H9 (cell line): Measurements from ENCODE around the gene RAI14. TPM values are rescaled to one million over a fixed set of nuclear protein-coding genes. Genes with fewer than 3 reads are reported as not detected.

Experiments
- DNase-seq: peaks from one replicate; pipeline ENCODE4 v3.0.0-alpha.2; 2017
- H2AFZ ChIP-seq: one replicate; pipeline ENCODE4 v1.6.1; 2013; ENCODE audit warnings: mild to moderate bottlenecking, low read length, control low read depth, moderate library complexity
- H2AK5ac ChIP-seq: 2 replicates; pipeline ENCODE4 v1.6.1; 2013; ENCODE audit warnings: low read length, control low read depth, mixed read lengths; ENCODE audit not compliant: insufficient read length
- H2BK120ac ChIP-seq: one replicate; pipeline ENCODE4 v1.6.1; 2013; ENCODE audit warnings: low read depth, mild to moderate bottlenecking, low read length, control low read depth, inconsistent platforms; ENCODE audit not compliant: poor library complexity, severe bottlenecking
- H2BK12ac ChIP-seq: 2 replicates; pipeline ENCODE4 v1.6.1; 2013; ENCODE audit warnings: low read length, control low read depth, mixed read lengths, low read depth; ENCODE audit not compliant: insufficient read length
- H2BK15ac ChIP-seq: 2 replicates; pipeline ENCODE4 v1.6.1; 2013; ENCODE audit warnings: low read depth, low read length, control low read depth
- H2BK20ac ChIP-seq: one replicate; pipeline ENCODE4 v1.6.1; 2013; ENCODE audit warnings: low read depth, mild to moderate bottlenecking, low read length, control low read depth, inconsistent platforms; ENCODE audit not compliant: poor library complexity, severe bottlenecking
- H2BK5ac ChIP-seq: 2 replicates; pipeline ENCODE4 v1.6.1; 2013; ENCODE audit warnings: low read length, control low read depth, mixed read lengths; ENCODE audit not compliant: insufficient read length
- H3K14ac ChIP-seq: 2 replicates; pipeline ENCODE4 v1.6.1; 2013; ENCODE audit warnings: low read length, control low read depth; ENCODE audit not compliant: insufficient read depth
- H3K18ac ChIP-seq: 2 replicates; pipeline ENCODE4 v1.6.1; 2013; ENCODE audit warnings: low read depth, mild to moderate bottlenecking, mixed read lengths, low read length, control low read depth; ENCODE audit not compliant: insufficient read length
- H3K23ac ChIP-seq: 2 replicates; pipeline ENCODE4 v1.6.1; 2013; ENCODE audit warnings: low read length, control low read depth, mixed read lengths, low read depth; ENCODE audit not compliant: insufficient read length
- H3K23me2 ChIP-seq: 2 replicates; pipeline ENCODE4 v1.6.1; 2013; ENCODE audit warnings: low read depth, mild to moderate bottlenecking, mixed read lengths, low read length, control low read depth; ENCODE audit not compliant: insufficient read length, poor library complexity, severe bottlenecking
- H3K27ac ChIP-seq: 2 replicates; pipeline ENCODE4 v1.5.1; 2013; ENCODE audit warnings: low read length, control low read depth, mixed read lengths, low read depth; ENCODE audit not compliant: insufficient read length
- H3K27me3 ChIP-seq: 2 replicates; pipeline ENCODE4 v1.6.1; 2013; ENCODE audit warnings: low read length, control low read depth, inconsistent platforms; ENCODE audit not compliant: insufficient read depth
- H3K4ac ChIP-seq: 2 replicates; pipeline ENCODE4 v1.6.1; 2013; ENCODE audit warnings: low read depth, mild to moderate bottlenecking, control low read depth, inconsistent platforms, low read length, moderate library complexity
- H3K4me1 ChIP-seq: 2 replicates; pipeline ENCODE4 v1.6.1; 2013; ENCODE audit warnings: low read length, control low read depth, inconsistent platforms; ENCODE audit not compliant: insufficient read depth
- H3K4me2 ChIP-seq: 2 replicates; pipeline ENCODE4 v1.6.1; 2013; ENCODE audit warnings: low read length, control low read depth, mixed read lengths; ENCODE audit not compliant: insufficient read length, insufficient read depth
- H3K56ac ChIP-seq: 2 replicates; pipeline ENCODE4 v1.6.1; 2013; ENCODE audit warnings: low read depth, mild to moderate bottlenecking, mixed read lengths, low read length, control low read depth; ENCODE audit not compliant: insufficient read length
- H3K79me1 ChIP-seq: 2 replicates; pipeline ENCODE4 v1.6.1; 2013; ENCODE audit warnings: low read depth, mild to moderate bottlenecking, moderate library complexity, low read length, control low read depth, inconsistent platforms; ENCODE audit not compliant: insufficient read depth, poor library complexity, severe bottlenecking
- H3K79me2 ChIP-seq: 2 replicates; pipeline ENCODE4 v1.6.1; 2013; ENCODE audit warnings: low read length, control low read depth, inconsistent platforms; ENCODE audit not compliant: insufficient read depth
- H3K9ac ChIP-seq: 2 replicates; pipeline ENCODE4 v1.6.1; 2013; ENCODE audit warnings: low read length, control low read depth, mixed read lengths; ENCODE audit not compliant: insufficient read length; ENCODE audit errors: extremely low read depth
- H3K9me3 ChIP-seq: one replicate; pipeline ENCODE4 v1.6.1; 2013; ENCODE audit warnings: low read depth, low read length, inconsistent platforms; ENCODE audit not compliant: control insufficient read depth
- H3T11ph ChIP-seq: one replicate; pipeline ENCODE4 v1.6.1; 2013; ENCODE audit warnings: mild to moderate bottlenecking, low read length, control low read depth, inconsistent platforms
- H4K20me1 ChIP-seq: one replicate; pipeline ENCODE4 v1.6.1; 2013; ENCODE audit not compliant: control insufficient read depth, insufficient read length, insufficient read depth
- H4K5ac ChIP-seq: 2 replicates; pipeline ENCODE4 v1.6.1; 2013; ENCODE audit warnings: low read depth, mild to moderate bottlenecking, mixed read lengths, low read length, control low read depth; ENCODE audit not compliant: insufficient read length
- H4K8ac ChIP-seq: replicated peaks from 2 replicates; pipeline ENCODE4 v1.6.1; 2013; ENCODE audit warnings: low read length, control low read depth, mixed read lengths, low read depth; ENCODE audit not compliant: insufficient read length
- H4K91ac ChIP-seq: 2 replicates; pipeline ENCODE4 v1.6.1; 2013; ENCODE audit warnings: low read depth, mild to moderate bottlenecking, moderate library complexity, mixed read lengths, low read length, control low read depth; ENCODE audit not compliant: insufficient read length
- H3K27ac Mint-ChIP-seq, 3 experiments: 2 replicates in 2 of 3; 3 replicates in 1 of 3; pipeline ENCODE4 v1.8.0; 2020 to 2021; ENCODE audit warnings: mixed read lengths in 3 of 3, mild to moderate bottlenecking in 1 of 3, moderate library complexity in 1 of 3
- H3K27me3 Mint-ChIP-seq: 2 replicates; pipeline ENCODE4 v1.8.0; 2021; ENCODE audit warnings: low read depth, mild to moderate bottlenecking, moderate library complexity, mixed read lengths
- H3K36me3 Mint-ChIP-seq, 3 experiments: 2 replicates in 2 of 3; 3 replicates in 1 of 3; pipeline ENCODE4 v1.8.0; 2020 to 2021; ENCODE audit warnings: low read depth in 3 of 3, mixed read lengths in 3 of 3; ENCODE audit not compliant: insufficient read depth in 1 of 3
- H3K4me1 Mint-ChIP-seq, 2 experiments: 2 replicates each; pipeline ENCODE4 v1.8.0; 2020; ENCODE audit warnings: mixed read lengths in 2 of 2
- H3K4me3 Mint-ChIP-seq, 2 experiments: 2 replicates in 1 of 2; 3 replicates in 1 of 2; pipeline ENCODE4 v1.8.0; 2020 to 2021; ENCODE audit warnings: mild to moderate bottlenecking in 2 of 2, mixed read lengths in 2 of 2, moderate library complexity in 1 of 2
- H3K9me3 Mint-ChIP-seq, 2 experiments: 2 replicates in 1 of 2; 3 replicates in 1 of 2; pipeline ENCODE4 v1.8.0; 2020; ENCODE audit warnings: mild to moderate bottlenecking in 2 of 2, mixed read lengths in 2 of 2, moderate library complexity in 1 of 2
- CTCF ChIP-seq: fragments of 200-600 bp; sonication (generic); conservative IDR thresholded peaks from 3 replicates; pipeline ENCODE4 v1.8.0; 2021; ENCODE audit warnings: antibody characterized with exemption, mild to moderate bottlenecking
- WGBS: extraction: QIAGEN DNeasy Blood & Tissue Kit; methylation state at CpG from one replicate; pipeline ENCODE4 v1.1.7; 2013; ENCODE audit warnings: missing lambda C conversion rate, low lambda C conversion rate, mixed read lengths; ENCODE audit not compliant: insufficient read length; ENCODE audit errors: extremely low coverage; 5-methylcytosine and 5-hydroxymethylcytosine counted together
- total RNA-seq: library from RNA; stranded (reverse); gene quantifications from 2 replicates; pipeline ENCODE4 v1.2.1, GENCODE V29; 2021

RAI14 gene
- total RNA-seq, 1 experiment from 2014 or later = 127 TPM

GRCh38 chr5:34787035-34787434 is 130.9 kb downstream of the RAI14 start:
- no peak overlapping the region for H2BK15ac ChIP-seq
- Mint-ChIP-seq H3K36me3 (peaks cover 43 to 47% (median 47%) of the 10 kb centered on the region in 3 experiments), H3K4me3 (no peak overlapping the region), H3K4me1 (peaks cover 4 to 10% of the 10 kb centered on the region in 2 experiments; a peak in 2 of 4 replicates), H3K27ac (no peak overlapping the region), H3K9me3 (peaks cover 26 to 41% of the 10 kb centered on the region in 2 experiments), H3K27me3 (no peaks in the 10 kb centered on the region)
- H3K23ac ChIP-seq = no peak overlapping the region
- no peak overlapping the region for H2BK12ac ChIP-seq
- no peak overlapping the region for H3K9ac ChIP-seq
- no CpG with 5 or more reads among the region's 6 CpGs for WGBS
- H3K79me1 ChIP-seq = no peaks in the 10 kb centered on the region
- no peaks in the 10 kb centered on the region for H3K23me2 ChIP-seq
- DNase-seq = no peak
- H3K14ac ChIP-seq = no peak overlapping the region
- H3K18ac ChIP-seq = no peak overlapping the region
- no peak overlapping the region for H4K91ac ChIP-seq
- H4K5ac ChIP-seq = no peak overlapping the region
- no peak overlapping the region for H3K4me2 ChIP-seq
- H3K9me3 ChIP-seq = peaks cover 11% of the 10 kb centered on the region
- H2BK120ac ChIP-seq = no peak overlapping the region
- no peaks in the 10 kb centered on the region for H4K20me1 ChIP-seq
- H3K27ac ChIP-seq = no peak overlapping the region
- H2BK5ac ChIP-seq = no peak overlapping the region
- no peak overlapping the region for H2BK20ac ChIP-seq
- no peak overlapping the region for H4K8ac ChIP-seq
- no peak overlapping the region for H3K56ac ChIP-seq
- TF ChIP-seq CTCF = no peak
- H3K4ac ChIP-seq = no peak overlapping the region
- H3K27me3 ChIP-seq = no peaks in the 10 kb centered on the region
- no peak overlapping the region for H3T11ph ChIP-seq
- H3K79me2 ChIP-seq = peaks cover 5% of the 10 kb centered on the region
- no peak overlapping the region for H2AFZ ChIP-seq
- H2AK5ac ChIP-seq = no peak overlapping the region
- H3K4me1 ChIP-seq = peaks cover 5% of the 10 kb centered on the region; the same call in 1 of the 2 replicates
